ENCODE measurements around the gene ADAM19. TPM values are rescaled to one million over a fixed set of nuclear protein-coding genes. Genes with fewer than 3 reads are reported as not detected.
A peak's percentile ranks its signal among the peaks of the same experiment; 100 is the strongest.
"Not testable (repeated sequence)": the region's sequence is repeated elsewhere in the genome, so short reads cannot be mapped to it uniquely, and the experiment has no call there.

ADAM19 gene
- total RNA-seq, 1 experiment from 2014 or later = 62.9 TPM

- ChIA-PET CTCF (interaction anchor here (0.6 kb wide), 1 partner anchor 386 kb away, joined by 3 read pairs; no protein-coding TSS in a partner anchor), POLR2A (no interaction called here)
- no peaks in the 10 kb centered on the region for H3K36me3 Mint-ChIP-seq (ENCODE audit: insufficient read depth, unreplicated experiment)
- H3K9me3 ChIP-seq = no peaks in the 10 kb centered on the region; the same call in 1 of the 2 replicates
- H3K36me3 ChIP-seq (ENCODE audit: control insufficient read depth, insufficient read depth, low read length) = no peaks in the 10 kb centered on the region
- no peak for DNase-seq
- H3K4me1 Mint-ChIP-seq (ENCODE audit: low read depth, unreplicated experiment) = peaks cover 10% of the 10 kb centered on the region
- H3K27me3 ChIP-seq (replicated peaks; ENCODE audit: control insufficient read depth, insufficient read depth, low read length) = no peaks in the 10 kb centered on the region
- BruUV-seq (replicated peaks) = no TSS peak
- intact Hi-C loops (cut with micrococcal nuclease; ENCODE audit: unreplicated experiment) = no loop called here
- H3K27me3 Mint-ChIP-seq (ENCODE audit: insufficient read depth, unreplicated experiment) = no peaks in the 10 kb centered on the region
- peaks cover 14% of the 10 kb centered on the region for H3K4me1 ChIP-seq
- no peak overlapping the region for H3K4me3 Mint-ChIP-seq (ENCODE audit: unreplicated experiment)
- peaks cover 9% of the 10 kb centered on the region for H3K9me3 Mint-ChIP-seq (ENCODE audit: unreplicated experiment)
- H3K27ac Mint-ChIP-seq (ENCODE audit: unreplicated experiment) = no peak overlapping the region
- no peak overlapping the region for H3K4me3 ChIP-seq (ENCODE audit: low read depth, low read length)
- no peak for TF ChIP-seq CTCF (IDR thresholded peaks at IDR 0.05; ENCODE audit: insufficient read depth in 1 of 2, low read depth in 1 of 2, low read length in 1 of 2, severe bottlenecking in 1 of 2, unreplicated experiment in 1 of 2)
Observed at GRCh38 chr5:157443041-157443549, 132.5 kb downstream of the ADAM19 start.

- BruUV-seq (replicated peaks) = no TSS peak
- no peak overlapping the region for H3K4me3 ChIP-seq (ENCODE audit: low read depth, low read length)
- no peaks in the 10 kb centered on the region for H3K9me3 Mint-ChIP-seq (ENCODE audit: unreplicated experiment)
- ChIA-PET POLR2A (no interaction called here), CTCF (interaction anchor here (0.6 to 0.8 kb wide), 3 partner anchors 13 to 38 kb away, joined by 3 to 4 read pairs (median 3); no protein-coding TSS in a partner anchor)
- H3K27me3 Mint-ChIP-seq (ENCODE audit: insufficient read depth, unreplicated experiment) = no peaks in the 10 kb centered on the region
- H3K4me1 ChIP-seq = no peaks in the 10 kb centered on the region
- no peaks in the 10 kb centered on the region for H3K4me1 Mint-ChIP-seq (ENCODE audit: low read depth, unreplicated experiment)
- DNase-seq = no peak
- intact Hi-C loops (cut with micrococcal nuclease; ENCODE audit: unreplicated experiment) = loop anchor here (5.0 kb wide), 1 partner anchor 233 kb away; no protein-coding TSS in a partner anchor
- no peaks in the 10 kb centered on the region for H3K9me3 ChIP-seq
- no peaks in the 10 kb centered on the region for H3K36me3 ChIP-seq (ENCODE audit: control insufficient read depth, insufficient read depth, low read length)
- no peak overlapping the region for H3K4me3 Mint-ChIP-seq (ENCODE audit: unreplicated experiment)
- no peaks in the 10 kb centered on the region for H3K36me3 Mint-ChIP-seq (ENCODE audit: insufficient read depth, unreplicated experiment)
- H3K27ac Mint-ChIP-seq (ENCODE audit: unreplicated experiment) = no peak overlapping the region
- no peaks in the 10 kb centered on the region for H3K27me3 ChIP-seq (replicated peaks; ENCODE audit: control insufficient read depth, insufficient read depth, low read length)
- TF ChIP-seq CTCF (IDR thresholded peaks at IDR 0.05; ENCODE audit: insufficient read depth in 1 of 2, low read depth in 1 of 2, low read length in 1 of 2, severe bottlenecking in 1 of 2, unreplicated experiment in 1 of 2) = no peak
Observed at GRCh38 chr5:157434096-157434495, 141.5 kb downstream of the ADAM19 start.

- H3K4me3 ChIP-seq (ENCODE audit: low read depth, low read length) = no peak overlapping the region
- CTCF ChIA-PET = interaction anchor here (0.5 to 1.5 kb wide), 11 partner anchors 15 to 312 kb away, joined by 3 to 9 read pairs (median 3); partner anchors contain the start of genes LSM11 and NIPAL4
- no TSS peak for BruUV-seq (replicated peaks)
- no peaks in the 10 kb centered on the region for H3K9me3 ChIP-seq
- Mint-ChIP-seq H3K4me1 (ENCODE audit: low read depth, unreplicated experiment) (no peaks in the 10 kb centered on the region), H3K27me3 (ENCODE audit: insufficient read depth, unreplicated experiment) (no peaks in the 10 kb centered on the region), H3K36me3 (ENCODE audit: insufficient read depth, unreplicated experiment) (no peaks in the 10 kb centered on the region), H3K9me3 (ENCODE audit: unreplicated experiment) (no peaks in the 10 kb centered on the region), H3K4me3 (ENCODE audit: unreplicated experiment) (no peak overlapping the region), H3K27ac (ENCODE audit: unreplicated experiment) (no peak overlapping the region)
- peak; percentile 56 to 60 for TF ChIP-seq CTCF (IDR thresholded peaks at IDR 0.05; ENCODE audit: insufficient read depth in 1 of 2, low read depth in 1 of 2, low read length in 1 of 2, severe bottlenecking in 1 of 2, unreplicated experiment in 1 of 2)
- H3K4me1 ChIP-seq = no peaks in the 10 kb centered on the region
- no peaks in the 10 kb centered on the region for H3K36me3 ChIP-seq (ENCODE audit: control insufficient read depth, insufficient read depth, low read length)
- intact Hi-C loops (cut with micrococcal nuclease; ENCODE audit: unreplicated experiment) = loop anchor here (1.0 to 5.0 kb wide), 7 partner anchors 40 to 311 kb away; partner anchors contain the start of gene LSM11
- no peaks in the 10 kb centered on the region for H3K27me3 ChIP-seq (replicated peaks; ENCODE audit: control insufficient read depth, insufficient read depth, low read length)
- POLR2A ChIA-PET = no interaction called here
- peak in 1 of 2 experiments; percentile 63 for DNase-seq
Observed at GRCh38 chr5:157431544-157432200, 143.9 kb downstream of the ADAM19 start.

GRCh38 chr5:157429920-157430319 is 145.7 kb downstream of the ADAM19 start:
- CTCF ChIA-PET; H3K9me3 Mint-ChIP-seq (ENCODE audit: unreplicated experiment); H3K4me3 ChIP-seq (ENCODE audit: low read depth, low read length); DNase-seq; BruUV-seq (replicated peaks); H3K4me1 ChIP-seq; H3K9me3 ChIP-seq; H3K27ac Mint-ChIP-seq (ENCODE audit: unreplicated experiment); H3K27me3 Mint-ChIP-seq (ENCODE audit: insufficient read depth, unreplicated experiment); POLR2A ChIA-PET; H3K27me3 ChIP-seq (replicated peaks; ENCODE audit: control insufficient read depth, insufficient read depth, low read length); H3K4me3 Mint-ChIP-seq (ENCODE audit: unreplicated experiment); H3K36me3 Mint-ChIP-seq (ENCODE audit: insufficient read depth, unreplicated experiment); H3K36me3 ChIP-seq (ENCODE audit: control insufficient read depth, insufficient read depth, low read length); H3K4me1 Mint-ChIP-seq (ENCODE audit: low read depth, unreplicated experiment): not testable (repeated sequence)
- intact Hi-C loops (cut with micrococcal nuclease; ENCODE audit: unreplicated experiment) = loop anchor here (2.0 to 5.0 kb wide), 3 partner anchors 63 to 237 kb away; no protein-coding TSS in a partner anchor

All from Caco-2 (cell line).